Measurements from ENCODE around the gene MARK2.

Gene MARK2

DNA sequence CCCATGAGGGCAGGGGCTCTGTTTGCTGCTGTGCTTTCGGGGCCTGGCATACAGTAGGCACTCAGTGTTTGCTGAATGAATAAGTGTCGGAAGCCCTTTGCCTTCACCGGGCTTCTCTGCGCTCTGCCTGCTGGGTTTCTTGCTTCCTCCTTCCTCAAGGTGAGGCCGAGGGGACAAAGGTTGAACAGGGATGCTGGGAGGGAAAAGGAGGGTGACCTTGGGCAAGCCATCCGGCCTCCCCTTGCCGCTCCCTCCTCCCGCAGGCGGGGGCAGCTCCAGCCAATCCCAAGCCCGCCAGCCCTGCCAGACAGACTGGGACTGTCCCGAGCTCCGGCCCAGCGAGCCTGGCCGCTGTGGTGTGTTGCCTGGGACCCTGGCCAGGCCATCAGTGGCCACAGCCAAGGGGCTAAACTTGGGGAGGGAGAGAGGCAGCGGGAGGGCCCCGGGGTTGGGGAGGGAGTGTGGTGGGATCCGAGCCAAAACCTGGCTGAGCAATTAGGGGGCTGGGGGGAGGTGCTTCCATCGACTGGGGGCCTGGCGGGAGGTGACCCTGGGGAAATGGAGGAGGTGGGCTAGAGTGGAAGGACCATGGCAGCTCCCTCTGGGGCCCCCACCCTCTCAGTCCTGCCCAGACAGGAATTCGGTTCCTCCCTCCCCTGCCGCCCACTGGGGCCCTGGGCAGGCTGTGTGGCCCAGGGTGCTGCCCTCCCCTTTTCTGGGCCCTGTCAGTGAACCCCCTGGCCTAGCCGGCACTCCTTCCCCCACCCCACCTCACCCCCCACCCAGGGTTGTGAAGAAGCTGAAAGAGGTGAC is 81.4 kb downstream of the MARK2 start:
- DNase-seq: peak in 53 of 56 donors; percentile 22 to 90 (median 70)

DNA sequence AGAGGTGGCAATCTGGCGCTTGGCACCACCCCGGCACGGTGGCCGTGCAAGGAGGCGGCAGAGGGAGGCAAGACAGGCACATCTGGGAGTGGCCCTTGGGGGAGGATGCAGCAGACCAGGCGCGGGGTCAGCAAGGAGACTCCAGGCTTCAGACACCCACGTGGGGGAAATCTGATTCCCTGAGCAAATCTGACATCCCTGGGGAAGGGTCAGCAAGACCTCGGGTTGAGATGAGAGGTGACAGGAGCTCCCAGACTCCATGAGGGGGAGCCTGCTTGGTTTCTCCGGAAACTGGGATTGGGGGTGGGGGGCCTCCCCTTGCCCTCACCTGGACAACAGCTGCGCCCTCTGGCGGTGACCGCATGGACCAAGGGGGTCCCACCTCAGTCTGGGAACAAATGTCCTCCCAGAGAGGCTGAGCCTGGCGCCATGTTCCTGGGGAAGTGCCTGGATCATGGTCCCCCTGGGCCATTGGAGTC is 82.1 kb downstream of the MARK2 start:
- peak in 1 of 56 donors; percentile 11 for DNase-seq

DNA sequence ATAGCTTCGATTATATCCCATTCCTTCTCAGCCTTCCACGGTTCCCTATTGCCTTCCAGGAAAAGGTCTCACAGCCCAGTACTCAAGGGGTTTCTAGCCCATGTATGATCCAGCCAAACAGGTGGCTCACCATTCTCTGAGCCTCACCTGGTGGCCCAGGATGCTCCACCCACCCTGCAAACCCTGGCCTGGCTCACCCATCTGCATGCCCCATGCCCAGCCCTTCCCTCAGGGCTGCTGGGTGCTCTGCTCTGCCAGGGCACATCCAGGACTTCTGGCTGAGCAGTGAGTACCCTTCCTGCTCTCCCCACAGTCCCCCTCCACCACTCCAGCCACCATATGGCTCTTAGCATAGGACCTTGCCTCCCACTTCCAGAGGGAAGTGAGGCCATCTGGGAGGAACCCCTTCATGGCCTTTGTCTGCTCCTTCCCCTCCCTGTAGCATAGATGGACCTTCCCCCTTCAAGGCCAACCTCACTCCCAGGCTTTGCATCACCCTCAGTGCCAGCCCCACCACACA is 83.8 kb downstream of the MARK2 start:
- DNase-seq: no peak

GRCh38 chr11:63923319-63923718 is 84.4 kb downstream of the MARK2 start:
- no peak for DNase-seq

- no peak for DNase-seq
These were observed 90.7 kb downstream of the MARK2 start for GRCh38 chr11:63929616-63930015.

- no peak for DNase-seq
These were observed 92.1 kb downstream of the MARK2 start for GRCh38 chr11:63931045-63931444.

GRCh38 chr11:63931876-63932275 is 93.0 kb downstream of the MARK2 start:
- DNase-seq: no peak

GRCh38 chr11:63933459-63933858 is 94.5 kb downstream of the MARK2 start:
- peak in 13 of 56 donors; percentile 11 to 48 (median 34) for DNase-seq

GRCh38 chr11:63937713-63938478 is 99.0 kb downstream of the MARK2 start:
- DNase-seq: peak in 1 of 56 donors; percentile 45

- peak in 55 of 56 donors; percentile 43 to 93 (median 77) for DNase-seq
These were observed 99.8 kb downstream of the MARK2 start, which contains the start of gene NAA40 for GRCh38 chr11:63938479-63939396. NAA40 (plus strand) TSS chr11:63939002; CDS start chr11:63939097, 95 bp downstream.

- DNase-seq: peak in 4 of 56 donors; percentile 25 to 45 (median 38)
These were observed 100.5 kb downstream of the MARK2 start for GRCh38 chr11:63939397-63939891.

GRCh38 chr11:63940786-63941185 is 101.9 kb downstream of the MARK2 start:
- DNase-seq: no peak

GRCh38 chr11:63941901-63942300 is 103.0 kb downstream of the MARK2 start:
- DNase-seq: no peak

- DNase-seq: no peak
These were observed 103.9 kb downstream of the MARK2 start for GRCh38 chr11:63942803-63943202.

- peak in 3 of 56 donors; percentile 3 to 26 (median 12) for DNase-seq
These were observed 106.1 kb downstream of the MARK2 start for GRCh38 chr11:63944987-63945386.

GRCh38 chr11:63945477-63946163 is 106.7 kb downstream of the MARK2 start:
- peak in 54 of 56 donors; percentile 9 to 86 (median 64) for DNase-seq

DNA sequence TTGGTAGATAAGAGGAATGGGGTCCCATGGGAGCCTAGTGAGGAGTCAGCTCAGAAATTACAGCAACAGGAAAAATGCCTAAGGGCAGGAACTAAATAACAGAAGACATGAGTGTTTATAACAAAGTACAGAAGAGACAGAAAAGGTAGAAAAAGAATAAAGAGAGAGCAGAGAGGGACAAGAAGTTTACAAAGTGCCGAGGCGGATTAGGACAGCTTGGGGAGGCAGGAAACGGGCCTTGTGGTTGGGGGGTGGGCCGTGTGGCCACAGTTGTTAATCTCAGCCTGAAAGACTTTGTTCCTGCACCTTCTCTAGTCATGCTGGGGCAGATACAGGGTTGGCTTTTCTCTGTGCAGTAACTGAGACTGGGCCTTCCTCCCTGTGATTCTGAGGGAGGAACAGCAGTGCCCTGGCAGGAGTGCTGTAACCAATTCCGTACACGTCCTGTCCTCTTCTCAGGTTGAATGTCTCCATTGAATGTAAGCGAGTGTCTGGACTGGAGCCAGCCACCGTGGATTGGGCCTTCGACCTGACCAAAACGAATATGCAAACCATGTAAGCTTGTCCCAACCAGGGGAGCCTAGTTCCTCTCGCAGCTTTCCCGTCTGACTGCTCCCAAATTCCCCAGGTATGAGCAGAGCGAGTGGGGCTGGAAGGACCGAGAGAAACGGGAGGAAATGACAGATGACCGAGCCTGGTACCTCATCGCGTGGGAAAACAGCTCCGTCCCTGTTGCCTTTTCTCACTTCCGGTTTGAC is 113.0 kb downstream of the MARK2 start:
- no peak for DNase-seq

- no peak for DNase-seq
These were observed 113.7 kb downstream of the MARK2 start for GRCh38 chr11:63952570-63952969.

DNA sequence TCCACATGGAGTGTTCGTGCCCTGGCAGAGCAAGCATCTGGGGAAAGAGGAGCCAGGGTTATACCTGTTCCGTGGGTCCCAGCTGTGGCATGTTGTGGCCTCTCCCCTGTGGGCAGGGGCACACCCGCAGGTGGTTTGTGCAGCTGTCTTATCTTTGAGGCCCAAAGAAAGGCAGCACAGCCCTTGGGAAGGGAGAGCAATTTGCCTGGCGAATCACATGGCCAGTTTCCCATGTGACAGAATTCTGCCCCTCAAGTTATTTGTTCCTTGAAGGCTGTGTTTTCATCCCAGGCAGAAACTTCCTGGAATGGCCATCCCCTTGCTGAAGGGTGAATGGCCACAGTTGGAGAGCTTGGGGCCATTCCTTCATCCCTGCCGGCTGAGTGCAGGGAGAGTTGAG is 119.1 kb downstream of the MARK2 start:
- DNase-seq: no peak

All from nucleus accumbens (tissue), 56 donors.